Brain pericyte (primary cell): ENCODE data around the gene NET1.

ENCODE experiments used
- DNase-seq: peaks from one replicate; pipeline ENCODE4 v3.0.0-alpha.2; 2012; ENCODE audit warnings: low read depth, low spot score

Gene NET1

GRCh38 chr10:5499493-5500140, 87.3 kb downstream of the NET1 start, which contains the start of gene CALML5:
Gene CALML5, minus strand, starts transcription at chr10:5499570. Its CDS starts 132 bp downstream, at chr10:5499438.
- no peak for DNase-seq

DNA sequence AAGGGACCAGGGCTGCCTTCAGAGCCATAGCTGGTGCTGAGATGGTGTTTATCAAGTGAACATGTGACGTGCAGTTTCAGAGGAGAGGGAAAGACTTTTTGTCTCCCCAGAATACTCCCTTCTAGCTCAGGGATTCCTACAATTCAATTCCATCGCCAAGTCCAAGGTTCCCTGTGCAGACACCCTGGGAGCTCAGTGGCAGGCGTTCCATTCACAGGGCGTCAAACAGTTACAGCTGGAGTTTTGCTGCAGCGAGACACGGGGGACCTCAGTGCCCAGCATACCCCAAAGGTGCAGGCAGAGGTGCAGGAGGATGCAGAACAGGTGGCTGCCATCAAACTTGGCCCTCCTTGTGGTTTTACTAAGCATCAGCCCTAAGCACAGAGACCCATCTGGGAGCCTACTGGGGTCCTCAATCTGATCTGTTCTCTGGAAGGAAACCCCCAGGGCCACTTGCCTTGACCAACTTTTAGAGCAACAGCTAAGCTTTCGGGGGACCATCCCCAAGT, 87.9 kb downstream of the NET1 start:
- DNase-seq = no peak

DNA sequence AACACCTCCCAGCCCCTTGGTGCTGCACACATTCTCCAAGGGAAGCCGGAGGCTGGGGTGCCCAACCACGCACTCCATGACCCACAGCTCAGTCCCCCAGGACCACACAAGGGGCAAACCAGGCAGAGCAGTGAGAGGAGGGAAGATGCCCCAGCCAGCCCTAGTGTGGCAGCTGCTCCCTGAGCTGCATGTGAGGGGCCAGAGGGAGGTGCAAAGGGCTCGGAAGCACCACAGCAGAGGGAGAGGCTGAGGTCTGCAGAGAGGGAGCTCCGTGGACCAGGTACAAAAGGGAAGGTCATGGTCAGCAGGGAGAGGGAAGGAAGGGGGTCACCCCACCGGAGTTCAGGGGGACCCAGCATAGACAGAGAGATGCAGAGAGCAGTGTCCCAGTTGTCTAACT, 88.6 kb downstream of the NET1 start:
- DNase-seq = no peak

DNA sequence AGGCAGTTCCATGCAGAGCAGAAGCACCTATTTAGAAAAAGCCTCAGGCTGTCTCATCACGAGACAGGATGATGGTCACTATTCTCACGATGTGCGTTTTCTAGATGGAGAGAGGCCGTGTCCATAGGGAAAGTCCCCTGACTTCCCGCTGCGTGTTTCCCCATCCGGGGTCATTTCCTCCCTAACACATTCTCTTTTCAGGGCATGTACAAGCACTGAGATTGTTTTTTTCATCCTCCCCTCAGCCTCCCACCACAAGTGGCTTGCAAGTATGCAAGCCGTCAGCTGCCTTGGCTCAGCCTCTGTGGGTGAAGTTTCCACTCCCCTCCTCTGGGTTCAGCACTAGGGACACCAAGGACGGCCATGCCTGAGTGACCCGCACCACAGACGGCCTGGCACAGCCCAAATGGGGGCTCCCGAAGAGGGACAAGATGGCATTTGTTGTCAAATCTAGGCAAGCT, 89.7 kb downstream of the NET1 start:
- no peak for DNase-seq

GRCh38 chr10:5502571-5503476, 90.5 kb downstream of the NET1 start:
- DNase-seq = no peak

GRCh38 chr10:5503477-5503835, 91.1 kb downstream of the NET1 start:
- DNase-seq = no peak

- DNase-seq = no peak
Measured at GRCh38 chr10:5504146-5505072, 92.1 kb downstream of the NET1 start.

DNA sequence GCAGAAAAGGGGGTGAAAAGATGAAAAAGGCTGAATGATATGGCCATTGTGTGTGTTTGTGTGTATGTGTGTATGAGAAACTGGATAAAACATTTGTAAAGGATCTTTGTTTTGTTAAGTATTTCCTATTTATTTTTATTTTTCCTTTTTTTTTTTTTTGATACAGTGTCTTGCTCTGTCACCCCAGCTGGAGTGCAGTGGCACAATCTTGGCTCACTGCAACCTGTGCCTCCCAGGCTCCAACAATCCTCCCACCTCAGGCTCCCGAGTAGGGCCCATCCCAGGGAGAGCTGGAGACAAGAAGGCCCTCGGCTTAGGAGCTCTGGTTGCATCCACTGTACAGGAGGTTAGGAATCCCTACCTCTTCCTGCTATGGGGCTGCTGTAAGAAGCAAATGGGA, 93.9 kb downstream of the NET1 start:
- DNase-seq = no peak

DNA sequence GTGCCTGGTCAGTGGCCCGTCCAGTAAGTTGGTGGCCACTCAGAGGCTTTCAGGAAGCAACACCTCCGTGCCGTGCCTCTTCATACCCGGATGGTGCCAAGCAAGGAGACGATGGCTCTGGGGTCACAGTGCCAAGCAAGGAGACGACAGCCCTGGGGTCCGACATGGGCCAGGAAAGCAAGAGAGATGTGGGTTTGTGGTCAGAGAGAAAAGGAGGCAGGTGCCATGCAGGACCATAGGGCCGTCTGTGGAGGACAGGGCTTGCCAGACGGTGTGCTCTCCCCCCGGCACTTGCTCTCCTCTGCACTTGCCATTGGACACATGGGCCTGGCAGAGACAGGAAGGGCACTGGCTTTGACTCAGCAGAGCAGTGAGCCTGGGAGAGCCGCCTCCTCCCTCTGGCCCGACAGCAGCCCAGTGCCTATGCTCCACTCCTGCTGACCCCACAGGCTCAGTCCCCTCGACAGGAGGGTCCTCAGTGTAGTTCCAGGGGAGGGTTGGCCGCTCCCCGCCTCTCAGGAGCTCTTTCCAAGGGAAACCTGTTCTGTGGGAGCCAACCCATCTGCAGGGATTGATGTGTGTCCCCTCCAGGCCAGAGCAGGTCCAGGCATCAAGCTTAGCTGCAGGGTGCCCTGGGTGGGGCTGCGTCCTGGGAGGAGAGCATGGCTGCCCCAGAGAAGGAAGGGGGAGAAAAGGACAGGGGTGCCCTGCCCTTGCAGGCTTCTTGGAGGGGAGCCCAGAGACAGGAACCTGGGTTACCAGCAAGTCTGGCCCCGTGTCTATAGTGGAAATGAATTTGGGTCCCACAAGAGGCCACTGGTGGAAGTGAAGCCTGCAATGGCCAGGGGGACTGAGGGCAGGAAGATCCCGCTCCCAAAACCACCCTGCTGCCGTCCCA, 94.6 kb downstream of the NET1 start:
- DNase-seq = no peak

DNA sequence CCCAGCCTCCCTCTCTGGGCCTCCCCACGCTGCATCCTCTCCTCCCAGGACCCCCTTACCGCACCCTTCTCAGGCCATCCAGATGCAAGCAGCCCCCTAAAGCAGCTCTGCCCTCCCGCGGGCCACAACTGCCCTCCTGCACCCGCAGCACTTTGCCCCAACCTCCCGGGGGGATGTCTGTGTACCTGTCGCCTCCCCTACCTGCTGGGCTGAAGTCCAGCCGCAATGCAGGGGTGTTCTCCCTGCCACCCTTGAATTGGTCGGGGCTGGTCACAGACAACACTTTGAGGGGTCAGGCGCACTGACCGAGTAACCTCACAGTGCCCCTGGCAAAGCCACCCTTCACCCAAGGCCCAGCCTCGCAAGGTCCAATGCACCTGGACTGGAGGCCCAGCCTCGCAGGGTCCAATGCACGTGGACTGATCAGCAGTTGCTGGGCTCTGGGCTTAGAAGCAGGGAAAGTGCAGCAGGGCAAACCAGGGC, 95.3 kb downstream of the NET1 start:
- DNase-seq = no peak

- DNase-seq = no peak
Measured at GRCh38 chr10:5508161-5508604, 95.8 kb downstream of the NET1 start.
